ENCODE results near the gene CAMK1D. TPM values are rescaled to one million over a fixed set of nuclear protein-coding genes. Genes with fewer than 3 reads are reported as not detected.

The CAMK1D gene
- total RNA-seq, 2 donors from 2014 or later = 4.8 to 14.5 TPM

- 88% methylated on average over 6 of the region's 6 CpGs for WGBS
- Histone ChIP-seq H3K9me3 (no peaks in the 10 kb centered on the region), H3K27me3 (replicated peaks; ENCODE audit: insufficient read depth) (no peaks in the 10 kb centered on the region), H3K27ac (no peak overlapping the region), H3K4me3 (no peak overlapping the region), H3K36me3 (no peaks in the 10 kb centered on the region), H3K4me1 (replicated peaks) (no peaks in the 10 kb centered on the region)
- no peak for DNase-seq (ENCODE audit: low spot score)
- no peak for TF ChIP-seq POLR2AphosphoS5 (IDR thresholded peaks at IDR 0.05)
- TF ChIP-seq CTCF (IDR thresholded peaks at IDR 0.05) = no peak
- TF ChIP-seq POLR2A (IDR thresholded peaks at IDR 0.05) = no peak
- intact Hi-C loops (cut with DNase I) = no loop called here
These were observed 34.5 kb upstream of the CAMK1D start for GRCh38 chr10:12314836-12315235.

- no peak for DNase-seq (ENCODE audit: low spot score)
- no peaks in the 10 kb centered on the region for H3K9me3 ChIP-seq
- intact Hi-C loops (cut with DNase I) = no loop called here
- 85% methylated on average over 1 of the region's 1 CpG for WGBS
- no peak overlapping the region for H3K27ac ChIP-seq
- no peak overlapping the region for H3K4me3 ChIP-seq
- no peaks in the 10 kb centered on the region for H3K36me3 ChIP-seq
- H3K27me3 ChIP-seq (replicated peaks; ENCODE audit: insufficient read depth) = no peaks in the 10 kb centered on the region
- H3K4me1 ChIP-seq (replicated peaks) = no peaks in the 10 kb centered on the region
- no peak for TF ChIP-seq CTCF (IDR thresholded peaks at IDR 0.05)
- no peak for TF ChIP-seq POLR2AphosphoS5 (IDR thresholded peaks at IDR 0.05)
- TF ChIP-seq POLR2A (IDR thresholded peaks at IDR 0.05) = no peak
These were observed 30.3 kb upstream of the CAMK1D start for GRCh38 chr10:12319076-12319475.

- no peak overlapping the region for H3K4me3 ChIP-seq
- no peak for TF ChIP-seq POLR2AphosphoS5 (IDR thresholded peaks at IDR 0.05)
- TF ChIP-seq CTCF (IDR thresholded peaks at IDR 0.05) = no peak
- TF ChIP-seq POLR2A (IDR thresholded peaks at IDR 0.05) = no peak
- no peaks in the 10 kb centered on the region for H3K27me3 ChIP-seq (replicated peaks; ENCODE audit: insufficient read depth)
- intact Hi-C loops (cut with DNase I) = no loop called here
- no peaks in the 10 kb centered on the region for H3K36me3 ChIP-seq
- DNase-seq (ENCODE audit: low spot score) = no peak
- WGBS = 93% methylated on average over 4 of the region's 4 CpGs
- H3K4me1 ChIP-seq (replicated peaks) = no peaks in the 10 kb centered on the region
- H3K9me3 ChIP-seq = no peaks in the 10 kb centered on the region
- no peak overlapping the region for H3K27ac ChIP-seq
These were observed 28.5 kb upstream of the CAMK1D start for GRCh38 chr10:12320892-12321291.

- 86% methylated on average over 2 of the region's 2 CpGs for WGBS
- H3K27ac ChIP-seq = no peak overlapping the region
- H3K4me3 ChIP-seq = no peak overlapping the region
- intact Hi-C loops (cut with DNase I) = no loop called here
- no peaks in the 10 kb centered on the region for H3K36me3 ChIP-seq
- H3K27me3 ChIP-seq (replicated peaks; ENCODE audit: insufficient read depth) = no peaks in the 10 kb centered on the region
- H3K9me3 ChIP-seq = no peaks in the 10 kb centered on the region
- DNase-seq (ENCODE audit: low spot score) = no peak
- no peak for TF ChIP-seq POLR2A (IDR thresholded peaks at IDR 0.05)
- no peak for TF ChIP-seq CTCF (IDR thresholded peaks at IDR 0.05)
- no peak for TF ChIP-seq POLR2AphosphoS5 (IDR thresholded peaks at IDR 0.05)
- no peaks in the 10 kb centered on the region for H3K4me1 ChIP-seq (replicated peaks)
These were observed 27.7 kb upstream of the CAMK1D start for GRCh38 chr10:12321641-12322040.

GRCh38 chr10:12322583-12323131 is 26.7 kb upstream of the CAMK1D start:
- intact Hi-C loops (cut with DNase I) = no loop called here
- TF ChIP-seq POLR2AphosphoS5 (IDR thresholded peaks at IDR 0.05) = no peak
- no peak for TF ChIP-seq CTCF (IDR thresholded peaks at IDR 0.05)
- no peak for TF ChIP-seq POLR2A (IDR thresholded peaks at IDR 0.05)
- no peak overlapping the region for H3K27ac ChIP-seq
- no peaks in the 10 kb centered on the region for H3K27me3 ChIP-seq (replicated peaks; ENCODE audit: insufficient read depth)
- no peaks in the 10 kb centered on the region for H3K4me1 ChIP-seq (replicated peaks)
- peak; percentile 55 for DNase-seq (ENCODE audit: low spot score)
- H3K36me3 ChIP-seq = no peaks in the 10 kb centered on the region
- no peak overlapping the region for H3K4me3 ChIP-seq
- WGBS = 48% methylated on average over 9 of the region's 9 CpGs
- H3K9me3 ChIP-seq = no peaks in the 10 kb centered on the region
